ENCODE data around the gene FLT3.

The FLT3 gene

GRCh38 chr13:27956576-27957300 lies 143.6 kb downstream of the FLT3 start:
- DNase-seq: no peak

DNA sequence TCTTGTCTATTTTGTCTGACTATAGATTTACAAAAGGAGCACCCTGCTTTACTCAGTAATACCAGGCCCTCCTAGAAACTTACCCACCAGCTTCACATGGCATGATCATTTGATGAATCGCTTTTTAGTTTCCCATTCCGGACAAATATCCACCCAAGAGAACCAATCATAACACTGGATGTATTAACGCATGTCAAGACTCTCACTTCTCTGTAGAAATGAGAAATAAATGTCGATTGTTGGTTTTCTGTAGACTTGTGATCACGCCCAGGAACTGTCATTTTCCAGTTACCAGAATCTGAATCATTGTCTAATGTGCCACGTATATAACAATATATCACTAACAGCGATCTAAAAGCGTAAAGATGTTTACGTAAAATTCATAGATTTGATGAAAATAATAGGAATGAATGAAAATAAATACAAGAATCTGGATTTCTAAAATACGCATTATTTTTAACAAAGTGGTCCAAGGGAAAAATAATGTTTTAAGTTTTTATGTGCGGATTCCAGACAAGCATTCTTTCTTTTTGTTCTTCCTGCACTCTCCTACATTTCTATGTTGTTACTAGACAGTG lies 145.3 kb downstream of the FLT3 start:
- DNase-seq: no peak

- no peak for DNase-seq
These were observed 145.9 kb downstream of the FLT3 start for GRCh38 chr13:27954406-27954851.

DNA sequence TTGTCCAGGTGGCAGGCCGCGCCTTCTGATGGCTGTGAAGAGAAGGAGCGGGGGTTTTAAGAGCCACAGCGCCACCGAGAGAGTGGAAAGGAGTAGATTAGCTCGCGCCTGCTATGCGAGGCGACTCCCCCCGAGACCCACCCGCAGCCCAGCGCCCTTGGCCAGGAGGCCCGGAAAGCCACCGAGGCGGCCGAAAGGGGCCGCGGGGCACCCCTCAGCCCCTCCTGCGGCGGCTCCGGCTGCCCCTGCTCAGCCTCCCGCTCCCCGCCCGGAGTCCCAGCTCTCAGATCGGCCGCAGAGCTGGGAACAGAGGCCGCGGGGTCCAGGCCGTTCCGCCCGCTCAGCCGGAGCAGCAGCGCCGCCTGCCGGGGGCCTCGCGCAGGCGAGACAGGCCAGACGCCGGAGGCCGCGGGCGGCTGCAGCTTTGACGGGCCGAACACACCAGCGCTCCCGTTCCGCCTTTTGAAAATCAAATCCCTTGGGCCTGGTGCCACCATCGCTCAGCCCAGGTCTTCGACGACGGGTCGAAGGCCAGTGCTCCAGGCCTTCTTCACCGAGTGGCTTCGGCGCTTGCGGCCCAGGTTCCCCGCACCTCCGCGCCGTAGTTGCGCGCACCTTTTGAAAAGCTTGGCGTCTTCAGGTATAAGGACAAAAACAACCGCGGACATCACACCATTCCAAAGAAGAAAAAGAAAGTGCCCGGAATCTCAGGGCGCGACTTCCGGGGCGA lies 146.5 kb downstream of the FLT3 start:
- peak; percentile 71 to 77 for DNase-seq
